ENCODE measurements around the gene KCNQ5. TPM values are rescaled to one million over a fixed set of nuclear protein-coding genes. Genes with fewer than 3 reads are reported as not detected.

The KCNQ5 gene
- total and polyA plus RNA-seq, 2 of the 8 experiments (the other 6 are each of a cell fraction or from before 2014, with no cell fraction given): 0.83 to 1.2 TPM

GRCh38 chr6:72798196-72798595 is 176.3 kb downstream of the KCNQ5 start:
- H2BK15ac ChIP-seq (ENCODE audit: low read length): no peak overlapping the region
- TF ChIP-seq SP1 (IDR thresholded peaks at IDR 0.05; ENCODE audit: low read depth, low read length) (no peak), BCL11A (IDR thresholded peaks at IDR 0.05; ENCODE audit: low read depth in 2 of 2, low read length in 2 of 2) (no peak), TAF7 (optimal IDR thresholded peaks at IDR 0.05; ENCODE audit: borderline replicate concordance, low read depth, low read length) (no peak), SIN3A (conservative IDR thresholded peaks at IDR 0.05 in 1 of 2, IDR thresholded peaks at IDR 0.05 in 1 of 2; ENCODE audit: low read depth in 1 of 2, low read length in 2 of 2) (no peak), CEBPB (IDR thresholded peaks at IDR 0.05; ENCODE audit: low read depth, low read length) (no peak), CREB1 (IDR thresholded peaks at IDR 0.05) (no peak), POLR2AphosphoS5 (IDR thresholded peaks at IDR 0.05; ENCODE audit: low read depth, low read length) (no peak), SRF (IDR thresholded peaks at IDR 0.05; ENCODE audit: low read depth, low read length) (no peak), JUND (IDR thresholded peaks at IDR 0.05; ENCODE audit: low read length) (no peak), SIX5 (IDR thresholded peaks at IDR 0.05; ENCODE audit: low read depth, low read length) (no peak), SP2 (IDR thresholded peaks at IDR 0.05; ENCODE audit: low read length) (no peak), ATF2 (IDR thresholded peaks at IDR 0.05; ENCODE audit: low read length) (no peak)
- DNase-seq (ENCODE audit: low read depth in 1 of 2, low spot score in 2 of 2) (no peak), FAIRE-seq (no peak)
- H2BK5ac ChIP-seq (ENCODE audit: low read depth, low read length): no peak overlapping the region
- H4K91ac ChIP-seq (replicated peaks; ENCODE audit: insufficient read length, low read length): no peak overlapping the region
- H2AK5ac ChIP-seq (ENCODE audit: low read depth, low read length): no peak overlapping the region
- no peak overlapping the region for H2BK120ac ChIP-seq (replicated peaks; ENCODE audit: low read depth, low read length)
- H2BK20ac ChIP-seq (ENCODE audit: low read length): 0 out of 2 replicates have a peak overlapping the region, but pooled peaks have one; percentile 27
- no peak overlapping the region for H3K4me3 ChIP-seq (ENCODE audit: extremely low read depth in 1 of 4, insufficient read depth in 2 of 4, low read depth in 3 of 4, low read length in 4 of 4)
- no peak overlapping the region for H3K18ac ChIP-seq (ENCODE audit: extremely low read depth, low read length)
- H3K9ac ChIP-seq (replicated peaks in 1 of 4; ENCODE audit: extremely low read depth in 1 of 4, low read depth in 3 of 4, low read length in 3 of 4): no peak overlapping the region
- H3K4ac ChIP-seq (replicated peaks; ENCODE audit: insufficient read length, low read depth, low read length): no peak overlapping the region
- H3K23me2 ChIP-seq (ENCODE audit: low read depth, low read length): no peaks in the 10 kb centered on the region
- H3K79me2 ChIP-seq (ENCODE audit: control insufficient read depth in 1 of 2, insufficient read depth in 2 of 2, low read length in 2 of 2): no peaks in the 10 kb centered on the region
- H2BK12ac ChIP-seq (ENCODE audit: low read depth, low read length): no peak overlapping the region
- H3K14ac ChIP-seq (ENCODE audit: insufficient read length): no peak overlapping the region
- no peak overlapping the region for H4K8ac ChIP-seq (ENCODE audit: extremely low read depth, insufficient read depth, low read length)
- no peaks in the 10 kb centered on the region for H3K4me1 ChIP-seq (replicated peaks in 1 of 4; ENCODE audit: control insufficient read depth in 3 of 4, insufficient read depth in 4 of 4, low read length in 3 of 4)
- no peak overlapping the region for H4K5ac ChIP-seq (ENCODE audit: insufficient read length, low read depth, low read length)
- no peak overlapping the region for H2AFZ ChIP-seq (ENCODE audit: low read length)
- no peaks in the 10 kb centered on the region for H3K9me3 ChIP-seq (ENCODE audit: insufficient read depth in 2 of 2, low read depth in 1 of 2, low read length in 1 of 2)
- ChIA-PET POLR2A (ENCODE audit: partially characterized antibody) (no interaction called here), CTCF (ENCODE audit: partially characterized antibody) (interaction anchor here (1.1 kb wide), 1 partner anchor 13 kb away, joined by 3 read pairs; no protein-coding TSS in a partner anchor)
- H3K79me1 ChIP-seq (ENCODE audit: low read depth, low read length): no peaks in the 10 kb centered on the region
- H3K27ac ChIP-seq (ENCODE audit: low read depth, low read length): no peak overlapping the region
- H3K23ac ChIP-seq (ENCODE audit: insufficient read length): no peak overlapping the region
- WGBS, 2 experiments (ENCODE audit: extremely low coverage in 1 of 2, insufficient coverage in 1 of 2, insufficient read length in 1 of 2, insufficient replicate concordance in 2 of 2, low coverage in 1 of 2, low lambda C conversion rate in 2 of 2, missing lambda C conversion rate in 1 of 2): 84% methylated on average over 2 of the region's 2 CpGs; no CpG with 5 or more reads in 1 of the 2 experiments
- H4K20me1 ChIP-seq (replicated peaks in 1 of 2; ENCODE audit: control insufficient read depth in 1 of 2, insufficient read depth in 2 of 2, low read length in 2 of 2): no peaks in the 10 kb centered on the region
- no peak overlapping the region for H3K4me2 ChIP-seq (ENCODE audit: insufficient read depth in 1 of 2, low read depth in 2 of 2, low read length in 2 of 2)
- no peak overlapping the region for H3K56ac ChIP-seq (replicated peaks; ENCODE audit: insufficient read length, low read depth, low read length)
- no peaks in the 10 kb centered on the region for H3K36me3 ChIP-seq (ENCODE audit: control insufficient read depth in 2 of 4, insufficient read depth in 4 of 4, low read length in 3 of 4)
- no peaks in the 10 kb centered on the region for H3K27me3 ChIP-seq (replicated peaks in 1 of 4; ENCODE audit: control insufficient read depth in 3 of 4, extremely low read depth in 1 of 4, insufficient read depth in 3 of 4, low read length in 3 of 4)

All from H1 (cell line).